Astrocyte (in vitro differentiated cells and primary cell): ENCODE data around the gene ANGEL1. TPM values are rescaled to one million over a fixed set of nuclear protein-coding genes. Genes with fewer than 3 reads are reported as not detected.

ENCODE experiments used
- DNase-seq: peaks from one replicate; pipeline ENCODE4 v3.0.0-alpha.2; 2010; ENCODE audit warnings: low read depth
- FAIRE-seq: peaks from 2 replicates; lab custom pipeline; 2011; peaks lifted over from hg19 to GRCh38; lab: Jason Lieb, UNC
- H2AFZ ChIP-seq: 2 replicates; pipeline ENCODE4 v1.6.0; 2012; ENCODE audit warnings: low read depth, low read length, inconsistent platforms
- H3K27ac ChIP-seq: 2 replicates; pipeline ENCODE4 v1.5.1; 2011; ENCODE audit warnings: low read depth, low read length, inconsistent platforms
- H3K27me3 ChIP-seq: 2 replicates; pipeline ENCODE4 v1.6.0; 2011; ENCODE audit warnings: low read length, inconsistent platforms; ENCODE audit not compliant: insufficient read depth
- H3K36me3 ChIP-seq: 2 replicates; pipeline ENCODE4 v1.5.1; 2011; ENCODE audit warnings: low read length, inconsistent platforms; ENCODE audit not compliant: insufficient read depth
- H3K4me1 ChIP-seq: 2 replicates; pipeline ENCODE4 v1.5.1; 2011; ENCODE audit warnings: low read length, inconsistent platforms; ENCODE audit not compliant: insufficient read depth
- H3K4me2 ChIP-seq: 2 replicates; pipeline ENCODE4 v1.6.0; 2012; ENCODE audit warnings: low read length, inconsistent platforms
- H3K4me3 ChIP-seq: 2 replicates; pipeline ENCODE4 v1.5.1; 2011; ENCODE audit warnings: low read depth, mild to moderate bottlenecking, low read length, inconsistent platforms; ENCODE audit not compliant: insufficient read depth
- H3K79me2 ChIP-seq: 2 replicates; pipeline ENCODE4 v1.6.0; 2012; ENCODE audit warnings: mild to moderate bottlenecking, low read length, inconsistent platforms; ENCODE audit not compliant: insufficient read depth
- H3K9ac ChIP-seq: 2 replicates; pipeline ENCODE4 v1.6.0; 2012; ENCODE audit warnings: mild to moderate bottlenecking, low read length, inconsistent platforms
- H3K9me3 ChIP-seq: 2 replicates; pipeline ENCODE4 v1.5.1; 2012; ENCODE audit warnings: low read depth, mild to moderate bottlenecking, low read length, inconsistent platforms; ENCODE audit not compliant: insufficient read depth
- H4K20me1 ChIP-seq: 2 replicates; pipeline ENCODE4 v1.6.0; 2012; ENCODE audit warnings: low read length, inconsistent platforms; ENCODE audit not compliant: insufficient read depth
- H3K27ac Mint-ChIP-seq: one replicate; pipeline ENCODE4 v1.8.0; 2021; ENCODE audit warnings: mild to moderate bottlenecking, mixed read lengths; ENCODE audit not compliant: unreplicated experiment
- H3K27me3 Mint-ChIP-seq: one replicate; pipeline ENCODE4 v1.8.0; 2021; ENCODE audit warnings: low read depth, mixed read lengths; ENCODE audit not compliant: unreplicated experiment
- H3K36me3 Mint-ChIP-seq: one replicate; pipeline ENCODE4 v1.8.0; 2021; ENCODE audit warnings: low read depth, mixed read lengths; ENCODE audit not compliant: unreplicated experiment
- H3K4me1 Mint-ChIP-seq: one replicate; pipeline ENCODE4 v1.8.0; 2021; ENCODE audit warnings: low read depth, mixed read lengths; ENCODE audit not compliant: unreplicated experiment
- H3K4me3 Mint-ChIP-seq: one replicate; pipeline ENCODE4 v1.8.0; 2021; ENCODE audit warnings: mild to moderate bottlenecking, moderate library complexity, mixed read lengths; ENCODE audit not compliant: unreplicated experiment
- H3K9me3 Mint-ChIP-seq: one replicate; pipeline ENCODE4 v1.8.0; 2021; ENCODE audit warnings: mild to moderate bottlenecking, mixed read lengths; ENCODE audit not compliant: unreplicated experiment
- EZH2 ChIP-seq: IDR thresholded peaks from 2 replicates; pipeline ENCODE4 v1.6.1; 2012; ENCODE audit warnings: mild to moderate bottlenecking, low read length, inconsistent platforms; ENCODE audit not compliant: insufficient read depth
- total RNA-seq: library from RNA; stranded (reverse); gene quantifications from 2 replicates; pipeline ENCODE4 v1.2.1, GENCODE V29; 2021
- TF ChIP-seq, protein P1 (sequence below): IDR thresholded peaks from 2 replicates; pipeline ENCODE4 v1.5.1; 2011; ENCODE audit warnings: low read depth, mild to moderate bottlenecking, inconsistent platforms, low read length, moderate library complexity; ENCODE audit not compliant: insufficient read depth

ANGEL1 gene
- total RNA-seq, 1 donor from 2014 or later = 12.7 TPM

DNA sequence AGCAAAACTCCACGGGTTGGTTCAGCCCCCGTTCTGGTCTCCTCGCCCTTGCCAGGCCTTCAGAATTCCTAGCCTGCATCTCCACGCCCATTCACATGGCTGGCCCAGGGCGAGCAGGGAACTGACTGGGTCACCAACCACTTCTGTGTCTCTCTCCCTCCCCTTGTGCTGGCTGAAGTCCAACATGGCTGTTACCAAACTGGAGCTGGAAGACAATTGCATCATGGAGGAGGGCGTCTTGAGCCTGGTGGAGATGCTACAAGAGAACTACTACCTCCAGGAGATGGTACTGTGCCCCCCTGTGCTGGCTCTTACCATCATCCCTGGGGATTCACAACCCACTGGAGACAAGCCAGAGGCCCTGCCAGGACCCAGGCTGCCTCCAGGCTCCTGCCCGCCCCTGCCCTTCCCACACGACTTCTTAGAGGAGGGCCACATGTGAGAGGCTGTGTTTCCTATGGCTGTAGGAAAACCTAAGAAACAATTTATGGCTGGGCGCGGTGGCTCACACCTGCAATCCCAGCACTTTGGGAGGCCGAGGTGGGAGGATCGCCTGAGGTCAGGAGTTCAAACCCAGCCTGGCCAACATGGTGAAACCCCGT is 23.4 kb upstream of the ANGEL1 start:
- Mint-ChIP-seq H3K36me3 (no peaks in the 10 kb centered on the region), H3K27ac (peak overlapping the region; percentile 58), H3K4me3 (no peak overlapping the region), H3K27me3 (peaks cover 9% of the 10 kb centered on the region), H3K4me1 (no peaks in the 10 kb centered on the region), H3K9me3 (peaks cover 2% of the 10 kb centered on the region)
- Histone ChIP-seq H3K27me3 (peaks cover 8% of the 10 kb centered on the region), H3K9me3 (no peaks in the 10 kb centered on the region), H3K27ac (no peak overlapping the region), H3K9ac (no peak overlapping the region), H3K4me1 (no peaks in the 10 kb centered on the region), H3K36me3 (no peaks in the 10 kb centered on the region), H2AFZ (no peak overlapping the region), H3K4me3 (no peak overlapping the region), H4K20me1 (no peaks in the 10 kb centered on the region), H3K79me2 (no peaks in the 10 kb centered on the region), H3K4me2 (no peak overlapping the region)
- FAIRE-seq = no peak
- TF ChIP-seq EZH2 = no peak
- TF ChIP-seq, protein P1, sequence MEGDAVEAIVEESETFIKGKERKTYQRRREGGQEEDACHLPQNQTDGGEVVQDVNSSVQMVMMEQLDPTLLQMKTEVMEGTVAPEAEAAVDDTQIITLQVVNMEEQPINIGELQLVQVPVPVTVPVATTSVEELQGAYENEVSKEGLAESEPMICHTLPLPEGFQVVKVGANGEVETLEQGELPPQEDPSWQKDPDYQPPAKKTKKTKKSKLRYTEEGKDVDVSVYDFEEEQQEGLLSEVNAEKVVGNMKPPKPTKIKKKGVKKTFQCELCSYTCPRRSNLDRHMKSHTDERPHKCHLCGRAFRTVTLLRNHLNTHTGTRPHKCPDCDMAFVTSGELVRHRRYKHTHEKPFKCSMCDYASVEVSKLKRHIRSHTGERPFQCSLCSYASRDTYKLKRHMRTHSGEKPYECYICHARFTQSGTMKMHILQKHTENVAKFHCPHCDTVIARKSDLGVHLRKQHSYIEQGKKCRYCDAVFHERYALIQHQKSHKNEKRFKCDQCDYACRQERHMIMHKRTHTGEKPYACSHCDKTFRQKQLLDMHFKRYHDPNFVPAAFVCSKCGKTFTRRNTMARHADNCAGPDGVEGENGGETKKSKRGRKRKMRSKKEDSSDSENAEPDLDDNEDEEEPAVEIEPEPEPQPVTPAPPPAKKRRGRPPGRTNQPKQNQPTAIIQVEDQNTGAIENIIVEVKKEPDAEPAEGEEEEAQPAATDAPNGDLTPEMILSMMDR = no peak
- no peak for DNase-seq

DNA sequence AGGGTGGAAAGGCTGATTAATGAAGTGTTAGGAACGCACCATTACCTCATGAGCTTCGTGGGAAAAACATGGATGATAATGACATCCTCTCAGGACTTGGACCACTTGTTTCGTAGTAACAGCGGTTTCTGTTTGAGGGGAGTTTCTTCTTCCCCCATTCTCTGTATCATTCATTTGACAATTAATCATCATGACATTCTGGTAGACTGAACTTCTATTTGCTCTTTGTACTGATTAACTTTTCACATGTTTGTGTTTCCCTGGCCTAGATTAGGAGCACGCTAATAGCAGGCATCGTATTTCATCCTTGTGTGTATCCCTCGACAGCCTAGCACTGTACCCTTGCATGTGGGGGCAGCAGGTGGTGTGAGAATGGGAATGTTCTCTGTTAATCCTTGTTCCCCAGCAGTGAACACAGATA is 21.6 kb upstream of the ANGEL1 start:
- H3K4me2 ChIP-seq = no peak overlapping the region
- DNase-seq (no peak), FAIRE-seq (no peak)
- Mint-ChIP-seq H3K9me3 (peaks cover 2% of the 10 kb centered on the region), H3K4me3 (no peak overlapping the region), H3K36me3 (no peaks in the 10 kb centered on the region), H3K27me3 (peaks cover 9% of the 10 kb centered on the region), H3K27ac (no peak overlapping the region), H3K4me1 (peaks cover under 1% of the 10 kb centered on the region)
- H2AFZ ChIP-seq = no peak overlapping the region
- no peaks in the 10 kb centered on the region for H3K4me1 ChIP-seq
- no peak overlapping the region for H3K27ac ChIP-seq
- H4K20me1 ChIP-seq = no peaks in the 10 kb centered on the region
- no peak overlapping the region for H3K9ac ChIP-seq
- TF ChIP-seq EZH2 = no peak
- TF ChIP-seq, protein P1 = no peak
- no peak overlapping the region for H3K4me3 ChIP-seq
- no peaks in the 10 kb centered on the region for H3K36me3 ChIP-seq
- no peaks in the 10 kb centered on the region for H3K79me2 ChIP-seq
- H3K27me3 ChIP-seq = peaks cover 8% of the 10 kb centered on the region
- H3K9me3 ChIP-seq = no peaks in the 10 kb centered on the region

DNA sequence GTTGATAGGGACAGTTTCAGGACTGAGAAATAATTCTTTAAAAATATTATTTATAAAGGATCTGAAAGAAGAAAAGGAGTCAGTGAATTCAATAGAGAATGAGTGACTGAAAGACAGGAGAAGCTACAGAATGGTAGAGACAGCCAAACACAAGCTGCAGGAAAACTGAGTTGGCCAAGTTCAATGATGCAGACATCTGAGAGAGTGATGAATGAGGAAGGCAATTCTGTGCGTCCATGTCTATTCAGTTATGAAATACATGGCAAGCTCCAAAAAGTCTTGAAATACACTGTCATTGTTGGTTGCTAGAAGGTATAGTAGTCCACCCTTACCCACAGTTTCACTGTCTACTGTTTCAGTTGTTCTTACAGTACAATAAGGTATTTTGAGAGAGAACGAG is 20.3 kb upstream of the ANGEL1 start:
- no peak overlapping the region for H3K4me3 Mint-ChIP-seq
- no peaks in the 10 kb centered on the region for H4K20me1 ChIP-seq
- no peak overlapping the region for H3K27ac Mint-ChIP-seq
- H3K27me3 Mint-ChIP-seq = peaks cover 10% of the 10 kb centered on the region
- no peaks in the 10 kb centered on the region for H3K36me3 Mint-ChIP-seq
- DNase-seq = no peak
- H3K4me2 ChIP-seq = no peak overlapping the region
- H2AFZ ChIP-seq = no peak overlapping the region
- no peaks in the 10 kb centered on the region for H3K9me3 ChIP-seq
- no peak for TF ChIP-seq EZH2
- TF ChIP-seq, protein P1 = no peak
- H3K79me2 ChIP-seq = no peaks in the 10 kb centered on the region
- no peak overlapping the region for H3K4me3 ChIP-seq
- peaks cover 2% of the 10 kb centered on the region for H3K9me3 Mint-ChIP-seq
- H3K27ac ChIP-seq = no peak overlapping the region
- H3K9ac ChIP-seq = no peak overlapping the region
- no peaks in the 10 kb centered on the region for H3K36me3 ChIP-seq
- H3K4me1 ChIP-seq = no peaks in the 10 kb centered on the region
- H3K27me3 ChIP-seq = peaks cover 11% of the 10 kb centered on the region
- FAIRE-seq = no peak
- peaks cover 6% of the 10 kb centered on the region for H3K4me1 Mint-ChIP-seq
